Vagina (tissue), 2 donors: ENCODE measurements around the gene YAF2.

Experiments
- POLR2A ChIP-seq, 2 donors: fragments of 450-650 bp; IDR thresholded peaks; one replicate each; pipeline ENCODE4 v1.6.1; 2017; ENCODE audit warnings: antibody characterized with exemption in 2 of 2, mild to moderate bottlenecking in 2 of 2, moderate library complexity in 2 of 2
- TF ChIP-seq, protein P1 (sequence below), 3 experiments: fragments of 450-650 bp in 2 of 3; fragments of 200-600 bp in 1 of 3; sonication (generic) in 1 of 3; IDR thresholded peaks; one replicate each; pipeline ENCODE4 v1.5.1; 2017 to 2019; ENCODE audit warnings: antibody characterized with exemption in 3 of 3, mild to moderate bottlenecking in 2 of 3, moderate library complexity in 2 of 3

DNA sequence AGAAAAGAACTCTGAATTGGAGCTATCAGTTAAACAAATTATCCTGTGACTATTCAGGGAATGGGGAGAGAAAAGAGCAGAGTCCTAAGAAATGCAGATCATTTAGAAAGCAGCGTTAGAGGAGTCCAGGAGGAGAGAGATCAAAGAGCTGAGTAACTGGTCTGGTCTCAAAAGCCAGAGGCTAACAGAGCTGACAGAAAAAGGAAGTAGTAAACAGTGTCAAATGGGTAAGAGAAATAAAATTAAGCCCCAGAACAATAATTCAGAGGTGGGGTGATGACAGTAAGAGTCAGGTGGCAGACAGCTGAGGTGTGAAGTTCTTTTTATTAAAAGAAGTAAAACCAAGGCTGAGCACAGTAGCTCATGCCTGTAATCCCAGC, 112.7 kb downstream of the YAF2 start:
- TF ChIP-seq, protein P1, sequence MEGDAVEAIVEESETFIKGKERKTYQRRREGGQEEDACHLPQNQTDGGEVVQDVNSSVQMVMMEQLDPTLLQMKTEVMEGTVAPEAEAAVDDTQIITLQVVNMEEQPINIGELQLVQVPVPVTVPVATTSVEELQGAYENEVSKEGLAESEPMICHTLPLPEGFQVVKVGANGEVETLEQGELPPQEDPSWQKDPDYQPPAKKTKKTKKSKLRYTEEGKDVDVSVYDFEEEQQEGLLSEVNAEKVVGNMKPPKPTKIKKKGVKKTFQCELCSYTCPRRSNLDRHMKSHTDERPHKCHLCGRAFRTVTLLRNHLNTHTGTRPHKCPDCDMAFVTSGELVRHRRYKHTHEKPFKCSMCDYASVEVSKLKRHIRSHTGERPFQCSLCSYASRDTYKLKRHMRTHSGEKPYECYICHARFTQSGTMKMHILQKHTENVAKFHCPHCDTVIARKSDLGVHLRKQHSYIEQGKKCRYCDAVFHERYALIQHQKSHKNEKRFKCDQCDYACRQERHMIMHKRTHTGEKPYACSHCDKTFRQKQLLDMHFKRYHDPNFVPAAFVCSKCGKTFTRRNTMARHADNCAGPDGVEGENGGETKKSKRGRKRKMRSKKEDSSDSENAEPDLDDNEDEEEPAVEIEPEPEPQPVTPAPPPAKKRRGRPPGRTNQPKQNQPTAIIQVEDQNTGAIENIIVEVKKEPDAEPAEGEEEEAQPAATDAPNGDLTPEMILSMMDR (IDR thresholded peaks at IDR 0.05), result no peak
- TF ChIP-seq POLR2A (IDR thresholded peaks at IDR 0.05), result no peak
